ENCODE results near the gene C17orf75. TPM values are rescaled to one million over a fixed set of nuclear protein-coding genes. Genes with fewer than 3 reads are reported as not detected.
"Not testable (repeated sequence)": the region's sequence is repeated elsewhere in the genome, so short reads cannot be mapped to it uniquely, and the experiment has no call there.

The C17orf75 gene
- total RNA-seq, 2 donors from 2014 or later: 7.6 to 15.6 TPM

GRCh38 chr17:32318071-32318470 is 23.9 kb downstream of the C17orf75 start:
- Histone ChIP-seq H3K4me1 (no peaks in the 10 kb centered on the region), H3K36me3 (replicated peaks in 1 of 2; ENCODE audit: insufficient read depth in 1 of 2, low read depth in 2 of 2) (no peaks in the 10 kb centered on the region), H3K27me3 (no peaks in the 10 kb centered on the region), H3K27ac (no peak overlapping the region), H3K4me3 (no peak overlapping the region), H3K9me3 (no peaks in the 10 kb centered on the region)
- intact Hi-C loops (cut with DNase I): no loop called here
- ATAC-seq: no peak
- 81 to 92% methylated on average over 5 to 8 of the region's 8 CpGs for WGBS, 2 donors
- DNase-seq: no peak
- TF ChIP-seq, protein P1, sequence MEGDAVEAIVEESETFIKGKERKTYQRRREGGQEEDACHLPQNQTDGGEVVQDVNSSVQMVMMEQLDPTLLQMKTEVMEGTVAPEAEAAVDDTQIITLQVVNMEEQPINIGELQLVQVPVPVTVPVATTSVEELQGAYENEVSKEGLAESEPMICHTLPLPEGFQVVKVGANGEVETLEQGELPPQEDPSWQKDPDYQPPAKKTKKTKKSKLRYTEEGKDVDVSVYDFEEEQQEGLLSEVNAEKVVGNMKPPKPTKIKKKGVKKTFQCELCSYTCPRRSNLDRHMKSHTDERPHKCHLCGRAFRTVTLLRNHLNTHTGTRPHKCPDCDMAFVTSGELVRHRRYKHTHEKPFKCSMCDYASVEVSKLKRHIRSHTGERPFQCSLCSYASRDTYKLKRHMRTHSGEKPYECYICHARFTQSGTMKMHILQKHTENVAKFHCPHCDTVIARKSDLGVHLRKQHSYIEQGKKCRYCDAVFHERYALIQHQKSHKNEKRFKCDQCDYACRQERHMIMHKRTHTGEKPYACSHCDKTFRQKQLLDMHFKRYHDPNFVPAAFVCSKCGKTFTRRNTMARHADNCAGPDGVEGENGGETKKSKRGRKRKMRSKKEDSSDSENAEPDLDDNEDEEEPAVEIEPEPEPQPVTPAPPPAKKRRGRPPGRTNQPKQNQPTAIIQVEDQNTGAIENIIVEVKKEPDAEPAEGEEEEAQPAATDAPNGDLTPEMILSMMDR (IDR thresholded peaks at IDR 0.05): no peak
- TF ChIP-seq POLR2A (IDR thresholded peaks at IDR 0.05): no peak

DNA sequence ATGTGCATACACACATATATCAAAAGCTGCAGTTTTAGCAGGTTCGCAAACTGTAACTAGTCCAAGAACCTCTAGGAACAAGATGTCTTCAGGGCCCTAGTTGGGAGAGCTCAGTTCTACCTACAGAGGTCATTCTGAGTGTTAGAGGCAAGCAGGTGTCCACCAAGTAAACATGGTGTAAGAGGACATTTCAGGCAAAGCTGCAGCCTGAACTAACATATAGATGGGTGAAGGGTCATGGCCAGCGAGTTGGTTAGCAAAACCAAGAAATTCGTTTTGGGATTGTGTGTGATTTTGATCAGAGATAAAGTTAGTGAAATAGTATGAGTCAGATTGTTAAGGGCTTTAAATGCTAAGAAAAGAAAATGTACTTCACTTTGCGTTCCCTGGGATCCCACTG is 24.6 kb downstream of the C17orf75 start:
- ATAC-seq: no peak
- Histone ChIP-seq H3K27ac (no peak overlapping the region), H3K36me3 (replicated peaks in 1 of 2; ENCODE audit: insufficient read depth in 1 of 2, low read depth in 2 of 2) (no peaks in the 10 kb centered on the region), H3K27me3 (no peaks in the 10 kb centered on the region), H3K4me1 (no peaks in the 10 kb centered on the region), H3K9me3 (no peaks in the 10 kb centered on the region), H3K4me3 (no peak overlapping the region)
- DNase-seq: no peak
- TF ChIP-seq POLR2A (IDR thresholded peaks at IDR 0.05): no peak
- TF ChIP-seq, protein P1 (IDR thresholded peaks at IDR 0.05): no peak
- WGBS, 2 donors: 72 to 78% methylated on average over 4 of the region's 4 CpGs
- intact Hi-C loops (cut with DNase I): no loop called here

DNA sequence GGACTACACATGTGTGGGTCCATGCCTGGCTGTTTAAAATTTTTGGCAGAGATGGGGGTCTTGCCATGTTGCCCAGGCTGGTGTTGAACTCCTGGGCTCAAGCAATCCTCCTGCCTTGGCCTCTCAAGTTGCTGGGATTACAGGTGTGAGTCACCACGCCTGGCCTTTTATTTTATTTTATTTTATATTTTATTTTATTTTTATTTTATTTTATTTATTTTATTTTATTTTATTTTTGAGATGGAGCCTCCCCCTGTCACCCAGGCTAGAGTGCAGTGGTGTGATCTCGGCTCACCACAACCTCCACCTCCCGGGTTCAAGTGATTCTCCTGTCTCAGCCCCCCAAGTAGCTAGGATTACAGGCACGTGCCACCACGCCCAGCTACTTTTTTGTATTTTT is 25.3 kb downstream of the C17orf75 start:
- intact Hi-C loops (cut with DNase I); H3K4me1 ChIP-seq; ATAC-seq; H3K36me3 ChIP-seq (replicated peaks in 1 of 2; ENCODE audit: insufficient read depth in 1 of 2, low read depth in 2 of 2); H3K27ac ChIP-seq; DNase-seq; H3K9me3 ChIP-seq; H3K4me3 ChIP-seq; H3K27me3 ChIP-seq: not testable (repeated sequence)
- WGBS, 2 donors: 83 to 85% methylated on average over 5 of the region's 5 CpGs

GRCh38 chr17:32315171-32315570 is 26.8 kb downstream of the C17orf75 start:
- DNase-seq (no peak), ATAC-seq (no peak)
- Histone ChIP-seq H3K27me3 (no peaks in the 10 kb centered on the region), H3K27ac (no peak overlapping the region), H3K4me3 (no peak overlapping the region), H3K9me3 (no peaks in the 10 kb centered on the region), H3K36me3 (replicated peaks in 1 of 2; ENCODE audit: insufficient read depth in 1 of 2, low read depth in 2 of 2) (no peaks in the 10 kb centered on the region), H3K4me1 (no peaks in the 10 kb centered on the region)
- WGBS, 2 donors: 72 to 80% methylated on average over 8 of the region's 8 CpGs
- intact Hi-C loops (cut with DNase I): no loop called here
- no peak for TF ChIP-seq POLR2A (IDR thresholded peaks at IDR 0.05)
- TF ChIP-seq, protein P1 (IDR thresholded peaks at IDR 0.05): no peak

DNA sequence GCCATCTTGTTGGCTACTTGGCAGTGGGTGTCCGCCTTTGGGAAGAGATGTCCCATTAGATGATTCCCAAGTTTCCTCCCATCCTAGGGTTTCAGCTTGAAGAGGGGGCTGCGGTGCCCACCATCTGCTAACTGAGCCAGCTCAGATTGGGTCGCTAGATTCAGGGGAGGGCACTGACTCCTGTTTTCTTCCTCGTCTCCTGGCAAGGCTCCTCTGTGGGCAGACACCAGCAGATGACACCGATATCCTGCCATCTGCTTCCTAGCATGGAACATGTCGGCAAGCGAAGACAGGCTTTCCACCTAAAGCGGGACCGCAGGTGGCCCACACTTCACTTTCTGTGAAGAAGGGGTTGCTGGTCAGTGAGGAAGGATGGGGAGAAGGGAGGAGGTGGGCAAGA is 27.3 kb downstream of the C17orf75 start:
- H3K36me3 ChIP-seq (replicated peaks in 1 of 2; ENCODE audit: insufficient read depth in 1 of 2, low read depth in 2 of 2): no peaks in the 10 kb centered on the region
- H3K4me3 ChIP-seq: no peak overlapping the region
- H3K4me1 ChIP-seq: no peaks in the 10 kb centered on the region
- H3K9me3 ChIP-seq: no peaks in the 10 kb centered on the region
- H3K27ac ChIP-seq: no peak overlapping the region
- intact Hi-C loops (cut with DNase I): no loop called here
- H3K27me3 ChIP-seq: no peaks in the 10 kb centered on the region
- DNase-seq (no peak), ATAC-seq (no peak)
- TF ChIP-seq, protein P1 (IDR thresholded peaks at IDR 0.05): no peak
- TF ChIP-seq POLR2A (IDR thresholded peaks at IDR 0.05): no peak
- WGBS, 2 donors: 70 to 71% methylated on average over 9 of the region's 9 CpGs
